ENCODE results near the gene OR11H7.

DNA sequence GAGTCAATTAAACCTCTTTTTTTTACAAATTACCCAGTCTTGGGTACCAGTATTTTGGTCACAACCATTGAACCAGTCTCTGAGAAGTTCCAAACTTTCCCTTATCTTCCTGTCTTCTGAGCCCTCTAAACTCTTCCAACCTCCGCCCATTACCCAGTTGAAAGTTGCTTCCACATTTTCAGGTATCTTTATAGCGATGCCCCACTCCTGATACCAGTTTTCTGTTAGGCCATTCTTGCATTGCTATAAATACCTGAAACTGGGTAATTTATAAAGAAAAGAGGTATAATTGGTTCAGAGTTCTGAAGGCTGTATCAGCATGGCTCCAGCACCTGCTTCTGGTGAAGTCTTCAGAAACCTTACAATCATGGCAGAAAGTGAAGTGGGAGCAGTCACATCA lies 45.3 kb downstream of the OR11H7 start:
- TF ChIP-seq, protein P1, sequence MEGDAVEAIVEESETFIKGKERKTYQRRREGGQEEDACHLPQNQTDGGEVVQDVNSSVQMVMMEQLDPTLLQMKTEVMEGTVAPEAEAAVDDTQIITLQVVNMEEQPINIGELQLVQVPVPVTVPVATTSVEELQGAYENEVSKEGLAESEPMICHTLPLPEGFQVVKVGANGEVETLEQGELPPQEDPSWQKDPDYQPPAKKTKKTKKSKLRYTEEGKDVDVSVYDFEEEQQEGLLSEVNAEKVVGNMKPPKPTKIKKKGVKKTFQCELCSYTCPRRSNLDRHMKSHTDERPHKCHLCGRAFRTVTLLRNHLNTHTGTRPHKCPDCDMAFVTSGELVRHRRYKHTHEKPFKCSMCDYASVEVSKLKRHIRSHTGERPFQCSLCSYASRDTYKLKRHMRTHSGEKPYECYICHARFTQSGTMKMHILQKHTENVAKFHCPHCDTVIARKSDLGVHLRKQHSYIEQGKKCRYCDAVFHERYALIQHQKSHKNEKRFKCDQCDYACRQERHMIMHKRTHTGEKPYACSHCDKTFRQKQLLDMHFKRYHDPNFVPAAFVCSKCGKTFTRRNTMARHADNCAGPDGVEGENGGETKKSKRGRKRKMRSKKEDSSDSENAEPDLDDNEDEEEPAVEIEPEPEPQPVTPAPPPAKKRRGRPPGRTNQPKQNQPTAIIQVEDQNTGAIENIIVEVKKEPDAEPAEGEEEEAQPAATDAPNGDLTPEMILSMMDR (IDR thresholded peaks at IDR 0.05; ENCODE audit: low read length): no peak
- no peak for TF ChIP-seq EZH2 (IDR thresholded peaks at IDR 0.05; ENCODE audit: borderline replicate concordance, low read length)
